ENCODE results near the gene PAM16. TPM values are rescaled to one million over a fixed set of nuclear protein-coding genes. Genes with fewer than 3 reads are reported as not detected.

Gene PAM16
- total and polyA plus RNA-seq, 9 of the 15 experiments (the other 6 are each of a cell fraction or from before 2014, with no cell fraction given) = 38.7 to 273 (median 79.3) TPM

- TF ChIP-seq ZBTB11 (CRISPR knock-in tag; IDR thresholded peaks at IDR 0.05) (0 out of 6 replicates have a peak, but pooled peaks of 1 of the 3 experiments have one; percentile 21), ZNF224 (CRISPR knock-in tag; IDR thresholded peaks at IDR 0.05) (no peak), SNRNP70 (optimal IDR thresholded peaks at IDR 0.05; ENCODE audit: low read depth, low read length) (no peak), RNF219 (CRISPR knock-in tag; IDR thresholded peaks at IDR 0.05) (no peak), FOXJ2 (tag; IDR thresholded peaks at IDR 0.05) (no peak), POU5F1 (IDR thresholded peaks at IDR 0.05; ENCODE audit: borderline replicate concordance, low read depth, low read length, partially characterized antibody) (peak; percentile 69), NCOR1 (IDR thresholded peaks at IDR 0.05) (no peak), NR4A1 (CRISPR knock-in tag; IDR thresholded peaks at IDR 0.05) (no peak), NR4A1 (tag; IDR thresholded peaks at IDR 0.05) (0 out of 2 replicates have a peak, but pooled peaks have one; percentile 32), GATAD2A (IDR thresholded peaks at IDR 0.05) (no peak), ZNF41 (CRISPR knock-in tag; conservative IDR thresholded peaks at IDR 0.05) (no peak), FOS (IDR thresholded peaks at IDR 0.05; ENCODE audit: extremely low read depth, insufficient read length) (no peak), RFX5 (IDR thresholded peaks at IDR 0.05; ENCODE audit: low read depth, low read length) (no peak), ZNF785 (CRISPR knock-in tag; IDR thresholded peaks at IDR 0.05) (no peak), ZBTB26 (CRISPR knock-in tag; IDR thresholded peaks at IDR 0.05) (no peak), FOXJ3 (CRISPR knock-in tag; IDR thresholded peaks at IDR 0.05) (no peak), ZNF324 (CRISPR knock-in tag; IDR thresholded peaks at IDR 0.05) (no peak), E2F6 (IDR thresholded peaks at IDR 0.05; ENCODE audit: borderline replicate concordance in 1 of 2, extremely low read depth in 1 of 2, insufficient read depth in 1 of 2, insufficient read length in 1 of 2, low read depth in 1 of 2, low read length in 1 of 2, poor library complexity in 1 of 2, severe bottlenecking in 1 of 2) (peak in 1 of 2 experiments; percentile 89)
Measured at GRCh38 chr16:4350787-4351659, at the start of gene PAM16 (continued).

Data from K562 (cell line).